Suppressor macrophage treated with lipopolysaccharide for 1 hour (primary cell): Measurements from ENCODE around the gene SKA3.

Experiments used
- DNase-seq, 3 donors: peaks; one replicate each; pipeline ENCODE4 v3.0.0-alpha.2; 2020 to 2022

Gene SKA3

GRCh38 chr13:21111546-21111945 is 64.8 kb downstream of the SKA3 start:
- DNase-seq, result no peak

DNA sequence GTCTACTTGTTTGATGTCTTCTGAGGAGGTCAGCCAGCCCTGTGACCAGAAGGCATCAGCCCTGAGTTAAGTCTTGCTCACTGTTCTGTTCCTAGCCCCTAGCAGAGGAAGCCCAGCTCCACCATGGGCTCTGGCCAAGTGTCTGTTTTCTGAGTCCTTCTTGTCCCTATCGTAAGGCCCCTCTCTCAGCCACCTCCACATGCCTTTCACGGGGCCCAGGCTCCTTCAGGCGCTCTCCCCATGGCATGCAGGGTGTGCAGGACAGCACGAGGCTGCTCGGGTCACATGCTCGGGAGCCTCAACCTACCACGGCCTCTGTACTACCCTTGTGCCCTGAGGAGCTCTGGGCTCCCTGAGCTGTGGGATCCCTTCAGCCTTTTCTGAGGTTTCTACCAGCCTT is 67.2 kb downstream of the SKA3 start:
- no peak for DNase-seq

DNA sequence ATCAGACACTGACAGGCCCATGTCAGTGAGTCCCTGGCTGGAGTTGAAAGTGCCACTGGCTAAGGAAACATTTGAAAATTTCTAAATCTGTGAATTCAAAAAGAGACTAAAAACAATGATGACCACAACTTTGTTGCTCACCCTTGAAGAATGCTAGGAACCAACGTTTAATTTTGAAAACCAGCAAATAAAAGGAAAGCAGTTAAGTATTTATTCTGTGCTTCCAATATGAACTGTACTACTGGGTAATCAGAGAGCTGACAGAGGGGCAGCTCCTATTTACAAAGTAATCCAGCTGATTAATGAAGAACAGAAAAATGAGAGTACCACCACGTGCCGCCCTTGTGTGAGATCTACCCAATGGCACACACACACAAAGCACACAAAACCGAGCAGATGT is 70.3 kb downstream of the SKA3 start:
- no peak for DNase-seq

DNA sequence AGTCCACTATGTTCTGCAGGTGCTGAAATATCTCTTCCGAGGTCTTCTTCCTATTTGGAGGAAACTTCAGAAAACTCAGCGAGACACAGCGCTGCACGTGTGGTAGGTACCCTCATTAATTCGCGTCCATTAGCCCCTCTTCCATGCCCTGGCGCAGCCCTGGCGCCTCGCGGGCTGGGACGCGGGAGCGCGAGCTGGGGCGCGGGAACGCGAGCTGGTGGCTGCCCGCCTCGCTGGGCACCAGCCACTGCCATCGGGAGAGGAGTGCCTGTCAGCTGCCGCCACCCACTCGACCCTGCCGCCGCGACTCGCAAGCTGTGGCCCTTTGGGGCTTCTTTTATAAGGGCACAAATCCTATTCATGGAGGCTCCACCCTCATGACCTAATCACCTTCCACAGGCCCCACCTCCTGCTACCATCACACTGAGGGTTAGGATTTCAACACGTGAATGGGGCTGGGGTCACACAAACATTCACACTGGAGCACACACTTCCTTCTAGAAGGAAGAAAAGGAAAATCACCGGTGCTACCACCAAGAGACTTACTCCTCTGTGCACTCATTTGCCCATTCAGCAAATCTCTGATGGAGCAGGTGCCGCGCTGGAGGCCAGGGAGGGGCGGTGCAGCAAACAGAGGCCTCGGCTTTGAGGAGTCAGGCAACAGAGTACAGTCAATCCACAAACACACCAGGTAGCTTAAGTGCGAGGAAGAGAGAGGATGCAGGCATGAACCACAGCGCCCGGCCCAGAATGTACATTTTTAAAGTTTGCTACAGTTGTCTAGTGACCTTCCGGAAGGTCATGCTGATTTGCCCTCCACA is 71.9 kb downstream of the SKA3 start:
- no peak for DNase-seq
